Measurements from ENCODE around the gene FAM120AOS. TPM values are rescaled to one million over a fixed set of nuclear protein-coding genes. Genes with fewer than 3 reads are reported as not detected.

FAM120AOS gene
- total RNA-seq, 1 experiment from 2014 or later = 50.5 TPM

DNA sequence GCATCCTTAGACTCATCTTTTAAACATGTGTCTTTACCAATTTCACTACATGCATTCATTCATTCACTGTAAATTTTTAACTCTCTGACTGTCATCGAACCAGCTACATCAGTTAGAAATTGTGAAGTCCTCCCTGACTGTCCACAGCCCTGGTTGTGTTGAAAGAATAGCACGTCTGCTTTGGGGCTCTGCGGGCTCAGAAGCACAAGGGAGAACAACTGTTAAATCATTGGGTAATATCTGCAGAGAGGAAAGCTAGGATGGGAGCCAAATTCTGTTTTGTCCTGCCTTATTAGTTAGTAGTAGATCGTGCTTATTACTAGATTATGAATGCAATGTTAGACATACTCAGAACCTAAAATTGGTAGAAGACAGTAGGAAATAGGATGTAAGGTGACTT lies 26.3 kb upstream of the FAM120AOS start:
- H3K4me1 Mint-ChIP-seq (ENCODE audit: low read depth, unreplicated experiment) = peaks cover 8% of the 10 kb centered on the region
- no peak overlapping the region for H3K4me3 Mint-ChIP-seq (ENCODE audit: low read depth, unreplicated experiment)
- DNase-seq = no peak
- no peak overlapping the region for H3K27ac Mint-ChIP-seq (ENCODE audit: unreplicated experiment)
- TF ChIP-seq, protein P1, sequence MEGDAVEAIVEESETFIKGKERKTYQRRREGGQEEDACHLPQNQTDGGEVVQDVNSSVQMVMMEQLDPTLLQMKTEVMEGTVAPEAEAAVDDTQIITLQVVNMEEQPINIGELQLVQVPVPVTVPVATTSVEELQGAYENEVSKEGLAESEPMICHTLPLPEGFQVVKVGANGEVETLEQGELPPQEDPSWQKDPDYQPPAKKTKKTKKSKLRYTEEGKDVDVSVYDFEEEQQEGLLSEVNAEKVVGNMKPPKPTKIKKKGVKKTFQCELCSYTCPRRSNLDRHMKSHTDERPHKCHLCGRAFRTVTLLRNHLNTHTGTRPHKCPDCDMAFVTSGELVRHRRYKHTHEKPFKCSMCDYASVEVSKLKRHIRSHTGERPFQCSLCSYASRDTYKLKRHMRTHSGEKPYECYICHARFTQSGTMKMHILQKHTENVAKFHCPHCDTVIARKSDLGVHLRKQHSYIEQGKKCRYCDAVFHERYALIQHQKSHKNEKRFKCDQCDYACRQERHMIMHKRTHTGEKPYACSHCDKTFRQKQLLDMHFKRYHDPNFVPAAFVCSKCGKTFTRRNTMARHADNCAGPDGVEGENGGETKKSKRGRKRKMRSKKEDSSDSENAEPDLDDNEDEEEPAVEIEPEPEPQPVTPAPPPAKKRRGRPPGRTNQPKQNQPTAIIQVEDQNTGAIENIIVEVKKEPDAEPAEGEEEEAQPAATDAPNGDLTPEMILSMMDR (IDR thresholded peaks at IDR 0.05; ENCODE audit: unreplicated experiment) = no peak
- intact Hi-C loops (cut with micrococcal nuclease; ENCODE audit: unreplicated experiment) = no loop called here
- CTCF ChIA-PET = no interaction called here
- BruUV-seq (replicated peaks) = no TSS peak
- H3K27me3 Mint-ChIP-seq (ENCODE audit: unreplicated experiment) = no peaks in the 10 kb centered on the region
- H3K9me3 Mint-ChIP-seq (ENCODE audit: low read depth, unreplicated experiment) = no peaks in the 10 kb centered on the region
- H3K36me3 Mint-ChIP-seq (ENCODE audit: insufficient read depth, unreplicated experiment) = peaks cover 25% of the 10 kb centered on the region

DNA sequence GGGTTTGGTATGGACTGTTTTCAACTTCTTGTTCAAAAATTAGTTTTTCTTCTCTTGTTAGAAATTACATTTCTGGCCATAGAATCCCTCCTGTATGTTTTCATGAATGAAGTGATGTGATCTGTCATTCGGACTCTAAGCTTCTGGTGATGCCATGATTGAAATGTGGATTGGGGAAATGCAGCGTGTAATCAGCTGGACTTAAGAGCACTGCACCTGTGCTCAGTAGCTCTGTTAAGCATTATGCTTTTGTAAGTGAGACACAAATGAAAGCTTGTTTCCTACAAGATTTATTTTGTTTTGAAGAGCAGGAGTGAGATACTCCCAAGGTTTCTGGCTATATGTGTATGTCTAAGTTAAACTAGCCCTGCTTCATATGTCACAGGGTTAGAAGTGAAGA lies 24.0 kb upstream of the FAM120AOS start:
- TF ChIP-seq, protein P1 (IDR thresholded peaks at IDR 0.05; ENCODE audit: unreplicated experiment) = no peak
- peaks cover 8% of the 10 kb centered on the region for H3K4me1 Mint-ChIP-seq (ENCODE audit: low read depth, unreplicated experiment)
- no peak overlapping the region for H3K27ac Mint-ChIP-seq (ENCODE audit: unreplicated experiment)
- intact Hi-C loops (cut with micrococcal nuclease; ENCODE audit: unreplicated experiment) = no loop called here
- DNase-seq = no peak
- H3K4me3 Mint-ChIP-seq (ENCODE audit: low read depth, unreplicated experiment) = no peak overlapping the region
- H3K36me3 Mint-ChIP-seq (ENCODE audit: insufficient read depth, unreplicated experiment) = peaks cover 25% of the 10 kb centered on the region
- CTCF ChIA-PET = no interaction called here
- BruUV-seq (replicated peaks) = no TSS peak
- H3K9me3 Mint-ChIP-seq (ENCODE audit: low read depth, unreplicated experiment) = no peaks in the 10 kb centered on the region
- no peaks in the 10 kb centered on the region for H3K27me3 Mint-ChIP-seq (ENCODE audit: unreplicated experiment)

DNA sequence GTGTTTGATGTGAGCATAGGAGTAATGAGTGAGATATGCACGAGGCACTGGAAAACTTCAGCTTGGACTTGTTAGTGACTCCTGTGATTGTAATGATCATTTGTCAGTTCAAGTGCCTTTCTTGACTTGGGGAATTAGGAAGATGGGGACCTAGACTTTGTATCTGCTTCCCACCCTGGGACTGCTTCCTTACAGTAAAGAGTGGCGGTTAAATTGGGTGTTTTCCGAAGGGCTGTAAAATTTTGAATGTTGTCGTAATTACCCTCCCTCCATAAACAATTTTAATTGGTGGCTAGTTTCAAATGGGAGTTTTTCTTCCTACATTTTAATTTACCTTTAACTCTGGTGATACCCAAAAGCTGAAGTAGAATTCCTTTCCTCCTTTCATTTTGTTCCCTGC lies 23.5 kb upstream of the FAM120AOS start:
- CTCF ChIA-PET = interaction anchor here (0.5 kb wide), 1 partner anchor 91 kb away, joined by 3 read pairs; no protein-coding TSS in a partner anchor
- Mint-ChIP-seq H3K27ac (ENCODE audit: unreplicated experiment) (no peak overlapping the region), H3K4me1 (ENCODE audit: low read depth, unreplicated experiment) (peaks cover 5% of the 10 kb centered on the region), H3K9me3 (ENCODE audit: low read depth, unreplicated experiment) (no peaks in the 10 kb centered on the region), H3K36me3 (ENCODE audit: insufficient read depth, unreplicated experiment) (peaks cover 20% of the 10 kb centered on the region), H3K4me3 (ENCODE audit: low read depth, unreplicated experiment) (no peak overlapping the region), H3K27me3 (ENCODE audit: unreplicated experiment) (no peaks in the 10 kb centered on the region)
- no TSS peak for BruUV-seq (replicated peaks)
- DNase-seq = no peak
- intact Hi-C loops (cut with micrococcal nuclease; ENCODE audit: unreplicated experiment) = no loop called here
- TF ChIP-seq, protein P1 (IDR thresholded peaks at IDR 0.05; ENCODE audit: unreplicated experiment) = no peak

DNA sequence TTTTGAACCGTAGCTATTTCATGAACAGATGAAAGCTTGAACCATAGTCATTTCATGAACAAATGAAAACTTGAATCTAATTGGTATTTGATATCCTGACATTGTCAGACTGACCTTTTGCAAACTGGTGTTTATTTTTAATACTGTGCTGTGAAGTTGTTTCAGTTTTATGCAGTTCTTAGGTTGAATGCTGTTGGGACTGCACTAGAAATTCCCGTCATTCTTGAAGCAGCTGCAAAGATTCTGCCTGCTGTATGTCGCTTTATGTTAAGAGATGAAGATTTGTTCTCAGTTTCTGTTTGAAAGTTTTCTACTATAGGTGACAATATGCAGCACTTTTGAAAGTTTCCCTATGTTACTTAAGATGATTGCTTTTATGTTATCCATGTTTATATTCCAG lies 22.5 kb upstream of the FAM120AOS start:
- Mint-ChIP-seq H3K9me3 (ENCODE audit: low read depth, unreplicated experiment) (no peaks in the 10 kb centered on the region), H3K27ac (ENCODE audit: unreplicated experiment) (no peak overlapping the region), H3K36me3 (ENCODE audit: insufficient read depth, unreplicated experiment) (peaks cover 20% of the 10 kb centered on the region), H3K4me1 (ENCODE audit: low read depth, unreplicated experiment) (peaks cover 2% of the 10 kb centered on the region), H3K27me3 (ENCODE audit: unreplicated experiment) (no peaks in the 10 kb centered on the region), H3K4me3 (ENCODE audit: low read depth, unreplicated experiment) (no peak overlapping the region)
- intact Hi-C loops (cut with micrococcal nuclease; ENCODE audit: unreplicated experiment) = no loop called here
- no TSS peak for BruUV-seq (replicated peaks)
- TF ChIP-seq, protein P1 (IDR thresholded peaks at IDR 0.05; ENCODE audit: unreplicated experiment) = no peak
- CTCF ChIA-PET = interaction anchor here (0.6 kb wide), 1 partner anchor 8 kb away, joined by 7 read pairs; no protein-coding TSS in a partner anchor
- DNase-seq = no peak
